Mucosa of descending colon (tissue), 3 donors: ENCODE data around the gene PDE11A. TPM values are rescaled to one million over a fixed set of nuclear protein-coding genes. Genes with fewer than 3 reads are reported as not detected.
A peak's percentile ranks its signal among the peaks of the same experiment; 100 is the strongest.

Experiments used
- ATAC-seq: fragments of 200-7000 bp; cut with Tn5 transposase; one replicate; pipeline ENCODE4 v1.9.1; 2020; ENCODE audit warnings: mild to moderate bottlenecking, moderate library complexity
- DNase-seq, 3 donors: peaks; one replicate each; pipeline ENCODE4 v3.0.0-alpha.2; 2020
- H3K36me3 ChIP-seq: fragments of 200-600 bp; one replicate; pipeline ENCODE4 v1.8.0; 2021; ENCODE audit warnings: low read depth, mild to moderate bottlenecking
- H3K4me1 ChIP-seq: fragments of 200-600 bp; one replicate; pipeline ENCODE4 v1.8.0; 2021; ENCODE audit warnings: low read depth, mild to moderate bottlenecking
- H3K4me3 ChIP-seq: fragments of 200-600 bp; one replicate; pipeline ENCODE4 v1.8.0; 2021; ENCODE audit warnings: mild to moderate bottlenecking
- H3K9me3 ChIP-seq: fragments of 200-600 bp; one replicate; pipeline ENCODE4 v1.8.0; 2021; ENCODE audit warnings: mild to moderate bottlenecking
- CTCF ChIP-seq: fragments of 200-600 bp; IDR thresholded peaks from one replicate; pipeline ENCODE4 v1.8.0; 2022; ENCODE audit warnings: antibody characterized with exemption, mild to moderate bottlenecking
- intact Hi-C, 2 donors: fragments of 100-400 bp; cut with DNase I in 1 of 2; cut with micrococcal nuclease in 1 of 2; formaldehyde crosslinking; loops; one replicate each; pipeline versions ENCODE4 v1.11.0 to v1.11.1; 2022; cut with DNase I, micrococcal nuclease
- total RNA-seq, 3 donors: library from RNA; stranded (reverse); fragmentation: NEBNext Ultra II Directional in 2 of 3; extraction: Animal tissue kit (Norgen Biotek cat#: 25700) in 2 of 3; gene quantifications; one replicate each; pipeline versions ENCODE4 v1.2.1 to v1.2.4, GENCODE V29; 2021 to 2023
- donor health status: DM: no; HTN: no; CAD: no; lungs with moderate emphysema.
- donor health status: DM: no; HTN: no; CAD: no.
- donor health status: DM: no; HTN: yes; CAD: no.

PDE11A gene
- total RNA-seq, 3 donors from 2014 or later: 1.0 to 3.2 (median 2.7) TPM

- Histone ChIP-seq H3K4me1 (no peaks in the 10 kb centered on the region), H3K9me3 (no peaks in the 10 kb centered on the region), H3K36me3 (no peaks in the 10 kb centered on the region), H3K4me3 (no peak overlapping the region)
- DNase-seq (no peak), ATAC-seq (no peak)
- no peak for TF ChIP-seq CTCF
- intact Hi-C loops: no loop called here
Observed at GRCh38 chr2:177989029-177989885, 83.3 kb downstream of the PDE11A start.

GRCh38 chr2:177984749-177985148 lies 87.8 kb downstream of the PDE11A start:
- no peak for TF ChIP-seq CTCF
- DNase-seq: peak in 1 of 3 donors; percentile 61
- Histone ChIP-seq H3K4me1 (no peaks in the 10 kb centered on the region), H3K36me3 (no peaks in the 10 kb centered on the region), H3K9me3 (no peaks in the 10 kb centered on the region), H3K4me3 (no peak overlapping the region)
- intact Hi-C loops: no loop called here
- ATAC-seq: peak; percentile 65

- Histone ChIP-seq H3K9me3 (no peaks in the 10 kb centered on the region), H3K36me3 (no peaks in the 10 kb centered on the region), H3K4me3 (no peak overlapping the region), H3K4me1 (no peaks in the 10 kb centered on the region)
- TF ChIP-seq CTCF: peak; percentile 53
- DNase-seq (peak in 2 of 3 donors; percentile 30 to 43), ATAC-seq (peak; percentile 74)
- intact Hi-C loops: no loop called here
Observed at GRCh38 chr2:177983183-177983788, 89.3 kb downstream of the PDE11A start.

- H3K4me1 ChIP-seq: no peaks in the 10 kb centered on the region
- no peaks in the 10 kb centered on the region for H3K36me3 ChIP-seq
- DNase-seq (no peak), ATAC-seq (no peak)
- H3K4me3 ChIP-seq: no peak overlapping the region
- TF ChIP-seq CTCF: no peak
- no peaks in the 10 kb centered on the region for H3K9me3 ChIP-seq
- intact Hi-C loops: no loop called here
Observed at GRCh38 chr2:177972782-177973181, 99.8 kb downstream of the PDE11A start.

DNA sequence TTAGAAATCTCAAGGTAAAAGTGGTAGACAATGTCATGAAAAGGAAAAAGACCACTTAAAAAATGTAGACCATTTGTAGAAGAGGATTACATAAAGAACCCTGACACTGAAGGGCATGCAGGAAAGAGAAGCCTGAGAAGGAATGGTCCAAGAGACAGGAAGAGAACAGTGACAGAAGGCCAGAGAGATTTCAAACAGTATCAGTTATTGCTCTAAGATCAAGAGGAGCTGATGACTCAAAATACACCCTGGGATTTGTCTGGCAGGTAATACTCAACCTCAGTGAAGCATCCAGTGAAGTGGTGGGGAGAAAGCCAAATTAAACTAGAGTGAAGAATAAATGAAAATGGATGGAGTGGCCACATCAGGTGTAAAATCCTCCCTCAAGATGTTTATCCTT lies 100.5 kb downstream of the PDE11A start:
- DNase-seq (no peak), ATAC-seq (no peak)
- Histone ChIP-seq H3K4me3 (no peak overlapping the region), H3K9me3 (no peaks in the 10 kb centered on the region), H3K4me1 (no peaks in the 10 kb centered on the region), H3K36me3 (no peaks in the 10 kb centered on the region)
- no peak for TF ChIP-seq CTCF
- intact Hi-C loops: no loop called here
